B cell (primary cell): Measurements from ENCODE around the gene LRBA.

Experiments used
- EZH2 ChIP-seq: IDR thresholded peaks from 2 replicates; pipeline ENCODE4 v1.6.1; 2012; ENCODE audit warnings: borderline replicate concordance, low read depth, mild to moderate bottlenecking, moderate library complexity, low read length; ENCODE audit not compliant: insufficient read depth, poor library complexity, severe bottlenecking
- TF ChIP-seq, protein P1 (sequence below): fragments of 200-600 bp; IDR thresholded peaks from one replicate; pipeline ENCODE4 v1.8.0; 2022; ENCODE audit warnings: antibody characterized with exemption, mild to moderate bottlenecking

DNA sequence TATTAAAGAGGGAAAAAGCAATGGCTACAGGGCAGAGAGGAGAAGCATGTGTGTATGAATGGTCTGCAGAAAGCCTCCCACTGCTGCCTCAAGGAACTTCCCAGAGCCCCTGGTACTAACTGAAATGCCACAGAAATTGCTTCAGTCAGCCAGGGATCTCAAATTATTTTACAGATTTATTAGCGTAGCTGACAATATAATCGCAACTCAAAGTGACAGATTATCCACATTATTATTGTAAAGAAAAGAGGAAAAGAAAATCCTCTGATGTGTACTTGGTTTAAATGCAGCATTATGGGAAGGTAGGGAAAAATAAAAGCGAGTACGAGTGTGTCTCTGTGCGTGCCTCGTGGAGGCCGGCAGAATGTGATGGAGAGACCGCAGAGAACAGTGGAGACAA is 734.1 kb downstream of the LRBA start:
- TF ChIP-seq, protein P1, sequence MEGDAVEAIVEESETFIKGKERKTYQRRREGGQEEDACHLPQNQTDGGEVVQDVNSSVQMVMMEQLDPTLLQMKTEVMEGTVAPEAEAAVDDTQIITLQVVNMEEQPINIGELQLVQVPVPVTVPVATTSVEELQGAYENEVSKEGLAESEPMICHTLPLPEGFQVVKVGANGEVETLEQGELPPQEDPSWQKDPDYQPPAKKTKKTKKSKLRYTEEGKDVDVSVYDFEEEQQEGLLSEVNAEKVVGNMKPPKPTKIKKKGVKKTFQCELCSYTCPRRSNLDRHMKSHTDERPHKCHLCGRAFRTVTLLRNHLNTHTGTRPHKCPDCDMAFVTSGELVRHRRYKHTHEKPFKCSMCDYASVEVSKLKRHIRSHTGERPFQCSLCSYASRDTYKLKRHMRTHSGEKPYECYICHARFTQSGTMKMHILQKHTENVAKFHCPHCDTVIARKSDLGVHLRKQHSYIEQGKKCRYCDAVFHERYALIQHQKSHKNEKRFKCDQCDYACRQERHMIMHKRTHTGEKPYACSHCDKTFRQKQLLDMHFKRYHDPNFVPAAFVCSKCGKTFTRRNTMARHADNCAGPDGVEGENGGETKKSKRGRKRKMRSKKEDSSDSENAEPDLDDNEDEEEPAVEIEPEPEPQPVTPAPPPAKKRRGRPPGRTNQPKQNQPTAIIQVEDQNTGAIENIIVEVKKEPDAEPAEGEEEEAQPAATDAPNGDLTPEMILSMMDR, result no peak
- TF ChIP-seq EZH2, result no peak
